HG03039 (cell line): Measurements from ENCODE around the gene MDH2.
"Not testable (repeated sequence)": the region's sequence is repeated elsewhere in the genome, so short reads cannot be mapped to it uniquely, and the experiment has no call there.

ENCODE experiments used
- ATAC-seq: cut with Tn5 transposase; IDR thresholded peaks from one replicate; pipeline ENCODE4 v1.9.1; 2021; ENCODE audit warnings: mild to moderate bottlenecking, moderate library complexity; ENCODE audit not compliant: unreplicated experiment

Gene MDH2

GRCh38 chr7:76106893-76107292, 59.0 kb downstream of the MDH2 start:
- ATAC-seq: no peak

GRCh38 chr7:76108540-76109233, 60.8 kb downstream of the MDH2 start:
- ATAC-seq: no peak

GRCh38 chr7:76113042-76113630, 65.2 kb downstream of the MDH2 start:
- not testable (repeated sequence) for ATAC-seq

DNA sequence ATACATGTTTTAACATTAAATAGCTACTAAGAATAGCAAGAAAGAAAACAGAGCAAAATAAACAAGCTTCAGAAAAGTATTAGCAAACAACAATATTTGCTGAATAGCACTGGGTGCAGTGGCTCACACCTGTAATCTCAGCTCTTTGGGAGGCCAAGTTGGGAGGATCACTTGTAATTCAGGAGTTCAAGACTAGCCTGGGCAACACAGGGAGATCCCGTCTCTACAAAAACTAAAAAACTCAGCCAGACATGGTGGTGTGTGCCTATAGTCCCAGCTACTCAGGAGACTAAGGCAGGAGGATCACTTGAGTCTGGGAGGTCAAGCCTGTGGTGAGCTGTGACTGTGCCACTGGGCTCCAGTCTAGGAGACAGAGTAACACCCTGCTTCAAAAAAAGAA, 66.8 kb downstream of the MDH2 start:
- not testable (repeated sequence) for ATAC-seq
